Naive thymus-derived CD4-positive, alpha-beta T cell (primary cell): ENCODE data around the gene XRN1. TPM values are rescaled to one million over a fixed set of nuclear protein-coding genes. Genes with fewer than 3 reads are reported as not detected.

ENCODE experiments used
- ATAC-seq: fragments of 150-1000 bp; cut with Tn5 transposase; 2 replicates; pipeline ENCODE4 v1.10.0; 2021; ENCODE audit warnings: mild to moderate bottlenecking, moderate library complexity
- CTCF ChIA-PET: fragments of 350-600 bp; sonication (Branson Sonifier 250); formaldehyde crosslinking; loops from one replicate; lab custom pipeline; 2021; ENCODE audit warnings: antibody characterized with exemption; lab: Charles Lee
- POLR2A ChIA-PET: fragments of 350-600 bp; sonication (Branson Sonifier 250); formaldehyde crosslinking; loops from one replicate; lab custom pipeline; 2021; ENCODE audit warnings: antibody characterized with exemption, inconsistent platforms; lab: Charles Lee
- DNase-seq, 9 donors: peaks; one replicate each; pipeline versions ENCODE4 v3.0.0 to v3.0.0-alpha.2; 2020 to 2022; ENCODE audit warnings: mixed read lengths in 1 of 9
- H3K27ac ChIP-seq: one replicate; pipeline ENCODE4 v1.7.0; 2013; ENCODE audit warnings: mild to moderate bottlenecking, low read depth, low read length, moderate library complexity
- H3K27me3 ChIP-seq, 2 donors: one replicate each; pipeline ENCODE4 v1.7.0; 2013; ENCODE audit warnings: low read length in 2 of 2, mild to moderate bottlenecking in 2 of 2, moderate library complexity in 2 of 2; ENCODE audit not compliant: control insufficient read depth in 2 of 2, insufficient read depth in 2 of 2
- H3K36me3 ChIP-seq, 3 experiments: 1 replicate in 2 of 3; 2 replicates in 1 of 3; pipeline ENCODE4 v1.7.0; 2013; ENCODE audit warnings: low read length in 3 of 3, mild to moderate bottlenecking in 3 of 3, moderate library complexity in 1 of 3; ENCODE audit not compliant: insufficient read depth in 3 of 3, control insufficient read depth in 2 of 3
- H3K4me1 ChIP-seq, 2 donors: one replicate each; pipeline ENCODE4 v1.7.0; 2013; ENCODE audit warnings: low read length in 2 of 2, mild to moderate bottlenecking in 2 of 2, moderate library complexity in 1 of 2; ENCODE audit not compliant: control insufficient read depth in 2 of 2, insufficient read depth in 2 of 2
- H3K4me3 ChIP-seq: 2 replicates; pipeline ENCODE4 v1.7.0; 2013; ENCODE audit warnings: mild to moderate bottlenecking, low read length
- H3K9me3 ChIP-seq, 3 experiments: 1 replicate in 2 of 3; 2 replicates in 1 of 3; pipeline ENCODE4 v1.7.0; 2013; ENCODE audit warnings: low read length in 3 of 3; ENCODE audit not compliant: control insufficient read depth in 2 of 3
- H3K27ac Mint-ChIP-seq, 9 donors: one replicate each; pipeline ENCODE4 v1.8.0; 2020 to 2022; ENCODE audit warnings: mixed read lengths in 9 of 9, mild to moderate bottlenecking in 8 of 9, moderate library complexity in 5 of 9, inconsistent platforms in 2 of 9
- H3K27me3 Mint-ChIP-seq, 5 donors: one replicate each; pipeline ENCODE4 v1.8.0; 2021 to 2022; ENCODE audit warnings: mixed read lengths in 5 of 5, mild to moderate bottlenecking in 1 of 5
- H3K36me3 Mint-ChIP-seq, 5 donors: one replicate each; pipeline ENCODE4 v1.8.0; 2020 to 2022; ENCODE audit warnings: mixed read lengths in 5 of 5, mild to moderate bottlenecking in 3 of 5, inconsistent platforms in 1 of 5
- H3K4me1 Mint-ChIP-seq, 7 donors: one replicate each; pipeline ENCODE4 v1.8.0; 2020 to 2022; ENCODE audit warnings: mixed read lengths in 7 of 7, mild to moderate bottlenecking in 3 of 7, inconsistent platforms in 1 of 7
- H3K4me3 Mint-ChIP-seq, 10 donors: one replicate each; pipeline ENCODE4 v1.8.0; 2020 to 2022; ENCODE audit warnings: mild to moderate bottlenecking in 10 of 10, mixed read lengths in 10 of 10, moderate library complexity in 6 of 10, inconsistent platforms in 2 of 10
- H3K9me3 Mint-ChIP-seq, 11 donors: one replicate each; pipeline ENCODE4 v1.8.0; 2020 to 2022; ENCODE audit warnings: mixed read lengths in 11 of 11, mild to moderate bottlenecking in 4 of 11, inconsistent platforms in 1 of 11, moderate library complexity in 1 of 11
- intact Hi-C, 2 donors: fragments of 100-400 bp; cut with micrococcal nuclease; formaldehyde crosslinking; loops; one replicate each; pipeline ENCODE4 v1.15.1; 2023
- polyA plus RNA-seq, 2 donors: library from polyadenylated mRNA; unstranded; fragments of 300-500 nt; fragmentation: Illumina TruSeq; gene quantifications; one replicate each; pipeline ENCODE4 v1.2.3, GENCODE V29; 2021
- total RNA-seq, 6 experiments: library from RNA in 5 of 6; stranded (reverse) in 5 of 6; gene quantifications; 1 replicate in 5 of 6; 2 replicates in 1 of 6; pipeline ENCODE4 v1.2.3 and lab custom pipeline; 2021 to 2026

The XRN1 gene
- total and polyA plus RNA-seq, 7 experiments from 2014 or later = 40.9 to 123 (median 94.7) TPM

DNA sequence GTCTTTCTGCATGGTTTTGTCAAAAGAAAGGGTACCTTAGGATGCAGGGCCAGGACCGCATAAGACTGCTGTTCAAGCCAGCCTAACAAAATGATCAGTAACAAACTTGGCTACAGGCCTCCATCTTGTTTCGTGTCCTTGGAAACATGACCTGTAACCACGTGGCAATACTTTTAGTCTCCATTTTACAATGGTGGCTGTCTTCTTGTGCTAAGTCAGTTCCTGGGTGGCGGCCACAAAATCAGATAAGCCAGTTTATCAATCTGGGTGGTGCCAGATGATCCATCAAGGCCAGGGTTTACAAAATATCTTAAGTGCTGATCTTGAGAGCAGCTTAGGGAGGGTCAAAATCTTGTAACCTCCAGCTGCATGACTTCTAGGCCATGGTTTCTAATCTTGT, 165.3 kb downstream of the XRN1 start:
- no peak overlapping the region for H3K4me3 Mint-ChIP-seq

DNA sequence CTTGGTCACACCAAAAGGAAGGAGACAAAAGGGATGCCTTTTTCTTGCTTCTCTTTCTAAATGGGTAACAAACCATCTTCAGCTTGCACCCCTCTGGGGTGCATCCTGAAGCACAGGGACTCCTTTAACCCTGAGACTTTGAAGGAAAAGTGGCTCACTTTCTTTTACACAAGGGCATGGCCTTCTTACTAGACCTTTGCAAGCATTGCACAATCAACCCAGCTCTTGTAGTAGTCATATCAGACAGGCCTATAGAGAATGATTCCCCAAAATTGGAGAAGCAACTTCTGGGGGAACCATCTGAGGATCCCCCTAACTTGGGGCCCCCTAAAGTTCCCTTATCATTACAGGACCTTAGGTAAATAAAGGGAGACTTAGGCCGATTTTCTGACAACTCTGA, 166.4 kb downstream of the XRN1 start:
- Histone ChIP-seq H3K36me3 (no peaks in the 10 kb centered on the region), H3K9me3 (no peaks in the 10 kb centered on the region), H3K4me3 (no peak overlapping the region), H3K27me3 (no peaks in the 10 kb centered on the region), H3K4me1 (no peaks in the 10 kb centered on the region), H3K27ac (no peak overlapping the region)
- intact Hi-C loops = loop anchor here (2.0 to 5.0 kb wide), 3 partner anchors 101 to 543 kb away; partner anchors contain the start of gene RNF7 (in 1 of the 2)
- no peaks in the 10 kb centered on the region for H3K27me3 Mint-ChIP-seq
- POLR2A ChIA-PET = no interaction called here
- H3K36me3 Mint-ChIP-seq = no peaks in the 10 kb centered on the region
- CTCF ChIA-PET = interaction anchor here (2.3 kb wide), 1 partner anchor 156 kb away, joined by 9 read pairs; no protein-coding TSS in a partner anchor
- H3K4me1 Mint-ChIP-seq = peaks cover 0 to 12% (median 0%) of the 10 kb centered on the region in 7 donors
- no peaks in the 10 kb centered on the region for H3K9me3 Mint-ChIP-seq
- no peak for ATAC-seq
- H3K27ac Mint-ChIP-seq = no peak overlapping the region
- no peak overlapping the region for H3K4me3 Mint-ChIP-seq
- DNase-seq = no peak

More for the DNA sequence above, 165.3 kb downstream of the XRN1 start:
- Histone ChIP-seq H3K4me3 (no peak overlapping the region), H3K27ac (no peak overlapping the region), H3K36me3 (no peaks in the 10 kb centered on the region), H3K4me1 (no peaks in the 10 kb centered on the region), H3K9me3 (no peaks in the 10 kb centered on the region), H3K27me3 (no peaks in the 10 kb centered on the region)
- peaks cover 0 to 12% (median 0%) of the 10 kb centered on the region in 7 donors for H3K4me1 Mint-ChIP-seq
- no peaks in the 10 kb centered on the region for H3K27me3 Mint-ChIP-seq
- ATAC-seq = no peak
- DNase-seq = no peak
- H3K9me3 Mint-ChIP-seq = peaks cover 0 to 2% (median 0%) of the 10 kb centered on the region in 11 donors
- POLR2A ChIA-PET = no interaction called here
- no peak overlapping the region for H3K27ac Mint-ChIP-seq
- CTCF ChIA-PET = interaction anchor here (0.7 to 2.3 kb wide), 3 partner anchors 157 to 822 kb away, joined by 3 to 9 read pairs (median 4); no protein-coding TSS in a partner anchor
- intact Hi-C loops = loop anchor here in 1 of 2 donors (5.0 kb wide), 1 partner anchor 255 kb away; no protein-coding TSS in a partner anchor
- H3K36me3 Mint-ChIP-seq = no peaks in the 10 kb centered on the region

DNA sequence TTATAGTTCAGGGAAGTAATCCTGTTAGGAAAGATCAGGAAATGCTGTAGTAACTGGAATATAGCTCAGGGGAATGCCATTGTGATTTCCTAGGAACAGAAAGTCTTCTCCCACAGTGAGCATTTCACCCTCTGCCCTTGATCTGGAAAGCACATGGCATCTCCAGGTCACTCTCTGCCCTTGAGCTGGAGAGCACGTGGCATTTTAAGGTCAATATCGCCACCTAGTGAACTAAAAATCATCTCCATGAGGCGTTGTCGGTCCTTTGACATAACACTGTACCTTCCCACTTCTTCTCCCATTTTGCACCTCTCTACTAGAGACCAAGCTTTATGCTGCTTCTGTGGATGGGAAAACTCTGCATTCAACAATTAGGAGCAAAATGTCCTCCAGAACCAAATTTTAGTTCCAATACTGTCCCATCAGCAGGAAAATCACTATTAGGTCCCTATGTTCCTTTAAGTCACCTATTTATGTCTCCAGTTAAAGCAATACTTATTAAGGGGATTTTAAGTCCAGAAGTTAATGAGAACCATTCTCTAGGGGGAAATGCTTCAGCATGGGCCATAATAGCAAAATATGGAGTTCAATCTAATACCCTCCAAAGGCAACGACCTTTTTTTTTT, 167.8 kb downstream of the XRN1 start:
- H3K9me3 Mint-ChIP-seq = no peaks in the 10 kb centered on the region
- H3K4me1 Mint-ChIP-seq = peaks cover 0 to 23% (median 0%) of the 10 kb centered on the region in 7 donors
- H3K4me3 Mint-ChIP-seq = no peak overlapping the region

DNA sequence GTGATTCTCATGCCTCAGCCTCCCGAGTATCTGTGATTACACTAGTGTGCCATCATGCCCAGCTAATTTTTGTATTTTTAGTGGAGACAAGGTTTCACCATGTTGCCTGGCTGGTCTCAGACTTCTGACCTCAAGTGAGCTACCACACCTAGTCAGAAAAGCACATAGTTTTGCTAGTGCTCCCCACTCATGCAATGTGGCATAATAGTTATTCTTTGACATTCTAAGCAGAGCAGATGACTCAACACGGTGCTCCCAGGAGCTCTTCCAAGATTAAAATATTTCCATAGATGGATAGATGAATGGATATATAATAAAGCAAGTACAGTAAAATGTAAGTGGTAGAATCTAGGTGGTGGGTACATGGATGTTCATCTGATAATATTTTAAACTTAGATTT, 169.4 kb downstream of the XRN1 start:
- DNase-seq = no peak
- ATAC-seq = no peak
- Histone ChIP-seq H3K4me3 (no peak overlapping the region), H3K36me3 (no peaks in the 10 kb centered on the region), H3K27ac (no peak overlapping the region), H3K4me1 (peaks cover 0 to 8% of the 10 kb centered on the region in 2 donors), H3K27me3 (no peaks in the 10 kb centered on the region), H3K9me3 (no peaks in the 10 kb centered on the region)
- Mint-ChIP-seq H3K27me3 (no peaks in the 10 kb centered on the region), H3K4me1 (peaks cover 0 to 26% (median 0%) of the 10 kb centered on the region in 7 donors), H3K27ac (no peak overlapping the region), H3K36me3 (no peaks in the 10 kb centered on the region), H3K9me3 (peaks cover 0 to 1% (median 0%) of the 10 kb centered on the region in 11 donors), H3K4me3 (no peak overlapping the region)
- CTCF ChIA-PET = interaction anchor here (0.6 to 2.2 kb wide), 6 partner anchors 12 to 701 kb away, joined by 3 to 30 read pairs (median 4); no protein-coding TSS in a partner anchor
- intact Hi-C loops = no loop called here
- POLR2A ChIA-PET = no interaction called here

More for the DNA sequence above, 167.8 kb downstream of the XRN1 start:
- intact Hi-C loops = loop anchor here (1.0 to 5.0 kb wide), 11 partner anchors 55 to 820 kb away; partner anchors contain the start of genes RNF7 (in 2 of the 2) and GK5 (in 1 of the 2)
- Histone ChIP-seq H3K4me3 (no peak overlapping the region), H3K27me3 (no peaks in the 10 kb centered on the region), H3K4me1 (peaks cover 0 to 8% of the 10 kb centered on the region in 2 donors), H3K36me3 (no peaks in the 10 kb centered on the region), H3K9me3 (no peaks in the 10 kb centered on the region), H3K27ac (no peak overlapping the region)
- CTCF ChIA-PET = interaction anchor here (0.6 to 2.2 kb wide), 11 partner anchors 9 to 706 kb away, joined by 3 to 30 read pairs (median 3); no protein-coding TSS in a partner anchor
- H3K27ac Mint-ChIP-seq = no peak overlapping the region
- no peaks in the 10 kb centered on the region for H3K36me3 Mint-ChIP-seq
- peak in 8 of 9 donors; percentile 18 to 64 (median 44) for DNase-seq
- H3K27me3 Mint-ChIP-seq = no peaks in the 10 kb centered on the region
- ATAC-seq = peak; percentile 71
- POLR2A ChIA-PET = no interaction called here

DNA sequence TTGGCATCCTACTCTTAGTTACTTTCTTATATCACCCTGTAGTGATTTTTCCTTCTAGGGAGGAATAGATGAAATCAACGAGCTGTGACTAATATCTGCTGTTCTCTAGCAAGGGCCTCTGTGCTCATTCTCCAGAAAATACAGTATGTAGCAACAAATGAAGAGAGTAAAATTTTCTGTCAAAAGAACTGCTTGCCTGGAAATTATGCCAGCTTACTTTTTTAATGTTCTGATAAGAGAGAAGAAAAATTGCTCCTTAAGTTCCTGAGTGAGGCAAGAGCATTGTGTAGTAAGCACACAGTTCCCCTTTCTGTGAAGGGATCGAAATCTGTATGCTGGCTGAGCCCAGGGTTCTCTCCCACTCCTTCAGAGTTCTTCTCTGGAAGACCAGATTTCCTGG, 171.1 kb downstream of the XRN1 start:
- ATAC-seq (peak; percentile 33), DNase-seq (no peak)
- intact Hi-C loops = no loop called here
- ChIA-PET POLR2A (no interaction called here), CTCF (interaction anchor here (0.7 kb wide), 2 partner anchors 131 to 152 kb away, joined by 3 to 4 read pairs; no protein-coding TSS in a partner anchor)
- H3K9me3 Mint-ChIP-seq = peaks cover 0 to 1% (median 0%) of the 10 kb centered on the region in 11 donors
- Histone ChIP-seq H3K4me1 (peaks cover 0 to 8% of the 10 kb centered on the region in 2 donors), H3K9me3 (no peaks in the 10 kb centered on the region), H3K36me3 (no peaks in the 10 kb centered on the region), H3K4me3 (no peak overlapping the region), H3K27me3 (no peaks in the 10 kb centered on the region), H3K27ac (no peak overlapping the region)
- H3K4me3 Mint-ChIP-seq = no peak overlapping the region
- H3K27me3 Mint-ChIP-seq = no peaks in the 10 kb centered on the region
- H3K36me3 Mint-ChIP-seq = peaks cover 0 to 5% (median 0%) of the 10 kb centered on the region in 5 donors
- peaks cover 0 to 27% (median 0%) of the 10 kb centered on the region in 7 donors for H3K4me1 Mint-ChIP-seq
- peak overlapping the region in 1 of 9 donors; percentile 17 for H3K27ac Mint-ChIP-seq

DNA sequence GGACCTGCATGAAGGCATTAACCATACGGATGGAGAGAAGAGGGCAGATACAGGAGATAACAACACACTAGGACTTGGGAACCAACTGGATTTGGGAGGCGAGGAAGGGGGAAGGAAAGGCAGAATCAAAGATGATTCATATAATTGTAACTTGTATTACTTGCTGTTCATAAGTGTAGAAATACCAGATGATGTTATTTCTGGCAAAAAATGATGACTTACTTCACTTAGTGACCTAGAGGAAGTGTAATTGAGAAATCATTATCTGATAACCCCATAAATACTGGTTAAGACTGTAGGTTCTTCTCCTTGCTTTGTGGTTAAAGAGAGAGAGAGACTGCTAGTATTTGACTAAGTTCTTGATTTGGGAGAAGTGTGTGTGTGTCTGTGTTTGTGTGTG, 172.0 kb downstream of the XRN1 start:
- H3K36me3 Mint-ChIP-seq = peaks cover 0 to 5% (median 0%) of the 10 kb centered on the region in 5 donors
- H3K4me1 Mint-ChIP-seq = peaks cover 0 to 30% (median 0%) of the 10 kb centered on the region in 7 donors
- H3K4me3 ChIP-seq = no peak overlapping the region
- ChIA-PET POLR2A (no interaction called here), CTCF (no interaction called here)
- H3K27ac Mint-ChIP-seq = no peak overlapping the region
- peaks cover 0 to 1% (median 0%) of the 10 kb centered on the region in 11 donors for H3K9me3 Mint-ChIP-seq
- H3K4me3 Mint-ChIP-seq = peak overlapping the region in 1 of 10 donors; percentile 19
- DNase-seq (no peak), ATAC-seq (peak; percentile 77)
- H3K4me1 ChIP-seq = peaks cover 0 to 12% of the 10 kb centered on the region in 2 donors
- no peaks in the 10 kb centered on the region for H3K9me3 ChIP-seq
- intact Hi-C loops = no loop called here
- H3K27me3 Mint-ChIP-seq = no peaks in the 10 kb centered on the region
- no peak overlapping the region for H3K27ac ChIP-seq
- H3K27me3 ChIP-seq = no peaks in the 10 kb centered on the region
- no peaks in the 10 kb centered on the region for H3K36me3 ChIP-seq
